GM21367 (cell line): ENCODE measurements around the gene HECA.
"Not testable (repeated sequence)": the region's sequence is repeated elsewhere in the genome, so short reads cannot be mapped to it uniquely, and the experiment has no call there.

Experiments
- ATAC-seq: cut with Tn5 transposase; IDR thresholded peaks from one replicate; pipeline ENCODE4 v1.9.1; 2021; ENCODE audit not compliant: unreplicated experiment

HECA gene

DNA sequence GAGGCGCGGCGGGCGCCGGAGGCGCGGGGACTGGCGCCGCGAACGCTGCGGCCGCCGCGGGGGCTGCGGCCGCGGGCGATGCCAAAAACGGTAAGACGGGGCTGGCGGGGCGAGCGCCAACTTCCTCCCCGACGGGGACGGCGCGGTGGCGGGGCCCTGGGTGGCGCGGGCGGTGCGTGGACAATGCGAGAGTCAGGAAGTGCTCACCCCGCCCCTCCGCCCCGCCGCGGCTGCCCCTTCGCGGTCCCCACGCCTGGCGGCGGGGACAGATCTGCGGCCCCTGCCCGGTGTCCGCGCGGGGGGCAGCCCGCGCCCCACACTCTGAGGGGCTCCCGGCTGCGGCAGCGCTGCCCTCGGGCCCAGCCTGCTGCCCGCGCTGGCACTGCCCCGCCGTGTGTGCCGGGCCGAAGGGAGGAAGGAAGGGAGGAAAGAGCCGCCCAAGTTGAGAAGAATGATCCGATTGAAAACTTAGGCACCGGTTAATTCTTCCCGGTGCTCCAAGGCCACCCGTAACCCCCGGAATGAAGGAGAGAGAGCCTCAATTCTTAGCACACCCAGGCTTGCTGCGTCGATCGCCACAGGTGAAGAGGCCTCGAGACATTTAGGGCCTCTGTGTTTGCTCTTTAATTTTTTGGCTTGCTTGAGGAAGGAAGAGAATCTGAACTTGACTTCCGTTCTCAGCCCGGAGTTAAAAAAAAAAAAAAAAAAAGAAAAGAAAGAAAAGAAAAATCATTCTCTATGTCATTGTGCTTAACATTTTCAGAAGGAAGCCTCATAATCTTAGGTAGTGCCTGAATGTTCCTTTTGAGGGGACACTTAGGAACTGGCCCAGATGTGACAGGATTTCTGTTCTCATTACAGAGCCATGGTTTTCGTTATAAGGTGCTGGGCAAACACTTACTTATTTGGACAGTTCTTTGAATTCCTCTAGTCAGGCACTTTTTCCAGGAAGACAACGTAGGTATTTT, 982 bp downstream of the HECA start:
- ATAC-seq, result peak; percentile 26

DNA sequence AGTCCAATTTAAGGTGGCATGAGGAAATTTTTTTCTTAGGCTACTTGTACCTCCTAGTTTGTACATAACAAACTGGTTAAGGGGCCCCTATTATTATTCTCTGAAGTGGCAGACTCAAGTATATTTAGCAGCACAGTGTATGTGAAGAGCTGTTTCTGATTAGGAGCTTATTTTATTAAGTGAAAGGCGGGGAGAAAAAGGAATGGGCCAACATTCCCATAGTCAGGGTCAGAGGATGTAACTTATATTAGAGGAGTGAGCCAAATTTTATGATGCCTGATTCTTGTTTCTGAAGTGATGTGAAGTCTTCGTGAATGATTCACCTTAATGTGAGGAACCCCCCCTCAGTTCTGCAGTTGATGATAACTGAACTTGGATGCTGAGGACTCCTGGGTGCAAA, 2.8 kb downstream of the HECA start:
- no peak for ATAC-seq

DNA sequence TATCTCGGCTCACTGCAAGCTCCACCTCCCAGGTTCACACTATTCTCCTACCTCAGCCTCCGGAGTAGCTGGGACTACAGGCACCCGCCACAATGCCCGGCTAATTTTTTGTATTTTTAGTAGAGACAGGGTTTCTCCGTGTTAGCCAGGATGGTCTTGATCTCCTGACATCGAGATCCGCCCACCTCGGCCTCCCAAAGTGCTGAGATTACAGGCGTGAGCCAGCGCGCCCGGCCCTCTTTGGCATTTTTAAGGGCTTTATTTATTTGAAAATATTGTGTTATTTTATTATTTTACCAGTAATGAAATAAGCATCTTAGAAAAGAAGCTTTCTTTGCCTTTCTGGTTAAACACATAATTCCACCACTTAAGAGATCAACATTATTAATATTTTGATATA, 6.0 kb downstream of the HECA start:
- not testable (repeated sequence) for ATAC-seq

DNA sequence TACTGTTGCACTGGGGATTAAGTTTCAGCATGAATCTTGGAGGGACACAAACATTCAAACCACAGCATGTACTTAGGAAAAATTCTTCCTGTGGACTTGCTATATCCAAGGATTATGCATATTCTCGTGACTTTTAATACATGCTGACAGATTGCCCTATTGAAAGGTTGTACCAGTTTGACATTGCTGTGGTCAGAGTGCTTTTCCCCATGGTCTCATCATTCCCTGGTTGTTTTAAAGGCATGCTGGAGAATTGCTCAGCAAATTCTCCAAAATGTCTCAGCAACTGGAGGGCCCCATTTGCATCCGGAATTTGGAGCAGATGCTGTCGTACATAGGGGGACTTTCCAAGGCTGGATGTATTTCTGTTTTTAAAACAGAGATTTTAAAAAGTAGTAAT, 7.4 kb downstream of the HECA start:
- ATAC-seq, result no peak

DNA sequence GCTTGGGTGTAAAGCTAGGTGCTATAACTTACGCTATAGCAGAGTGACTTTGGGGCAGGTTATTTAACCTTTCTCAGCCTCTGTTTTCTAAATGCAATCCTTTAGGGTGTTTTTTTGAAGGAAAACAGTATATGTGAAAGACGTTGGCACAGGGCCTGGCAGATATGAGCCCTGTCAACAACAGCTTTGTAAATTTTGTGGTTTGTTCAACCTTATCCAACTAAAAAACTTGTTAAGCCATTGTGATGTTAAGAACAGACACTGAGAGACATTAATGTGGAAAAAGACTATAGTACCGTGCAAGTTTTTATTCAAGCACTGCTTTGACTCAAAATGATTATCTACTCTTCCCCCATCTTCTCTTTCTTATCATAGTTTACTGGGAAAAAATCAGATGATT, 8.2 kb downstream of the HECA start:
- ATAC-seq, result no peak

DNA sequence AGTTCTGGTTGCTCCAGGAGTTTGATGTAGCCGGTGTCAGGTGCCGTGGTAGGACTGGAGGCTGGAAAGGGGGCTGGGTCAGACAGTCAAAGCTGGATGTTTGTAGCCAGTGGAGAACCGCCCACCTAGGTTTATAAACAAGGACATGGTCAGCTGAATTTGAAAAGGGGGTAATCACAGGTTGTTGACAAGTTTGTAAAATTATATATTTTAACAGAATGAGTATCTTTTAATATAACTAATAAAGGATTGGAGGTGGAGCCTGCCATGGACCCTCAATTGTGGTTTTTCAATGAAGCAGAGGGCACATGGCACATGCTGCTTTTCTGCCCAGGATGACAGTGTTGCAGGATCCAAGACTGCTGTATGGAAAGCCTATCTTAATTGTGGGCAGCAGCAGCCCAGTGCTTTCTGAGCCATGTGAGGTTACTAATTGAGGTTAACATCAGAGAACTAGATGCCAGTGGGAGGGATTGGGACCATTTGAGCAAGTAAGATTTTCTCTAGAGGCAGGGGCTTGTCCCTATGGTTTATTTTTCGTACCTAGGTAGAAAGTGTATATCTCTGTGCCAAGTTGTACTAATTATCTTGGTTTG, 9.7 kb downstream of the HECA start:
- no peak for ATAC-seq

DNA sequence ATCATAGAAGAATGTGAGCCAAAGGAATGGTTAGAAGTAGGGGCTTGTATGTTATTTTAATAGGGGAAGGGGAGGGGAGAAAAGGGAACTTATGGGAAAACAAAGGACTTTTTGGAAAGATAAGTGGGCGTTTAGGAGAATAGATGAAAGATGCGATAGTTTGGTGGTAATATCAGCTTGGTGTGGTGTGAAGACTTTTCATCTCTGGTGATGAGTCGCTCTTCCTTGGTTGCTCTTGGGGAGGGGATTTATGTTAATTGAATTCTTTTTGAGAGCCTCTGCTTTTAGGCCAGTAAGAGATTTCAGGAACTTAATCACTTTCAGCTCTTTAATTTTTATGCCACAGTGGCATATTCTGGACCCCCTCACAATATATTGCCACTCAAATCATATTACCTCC, 10.8 kb downstream of the HECA start:
- ATAC-seq, result no peak

DNA sequence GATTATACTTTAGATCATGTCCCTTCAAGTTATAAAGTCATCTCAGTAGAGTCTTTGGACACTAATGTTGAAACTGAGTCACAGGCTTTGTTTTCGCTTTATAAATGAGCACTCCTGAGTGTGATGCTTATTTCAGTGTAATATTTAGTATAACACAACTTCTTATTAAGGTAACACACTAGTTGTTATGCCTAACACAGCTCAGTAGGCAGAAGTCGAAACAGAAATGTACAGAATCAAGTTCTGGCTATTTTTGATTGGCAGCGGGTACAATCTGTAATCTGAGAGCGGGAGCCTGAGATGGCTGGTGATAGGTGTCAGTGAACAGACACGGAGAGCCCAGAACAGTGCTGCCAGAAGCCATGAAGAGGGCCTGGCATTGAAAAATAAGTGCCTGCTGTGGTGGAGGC, 11.4 kb downstream of the HECA start:
- no peak for ATAC-seq

DNA sequence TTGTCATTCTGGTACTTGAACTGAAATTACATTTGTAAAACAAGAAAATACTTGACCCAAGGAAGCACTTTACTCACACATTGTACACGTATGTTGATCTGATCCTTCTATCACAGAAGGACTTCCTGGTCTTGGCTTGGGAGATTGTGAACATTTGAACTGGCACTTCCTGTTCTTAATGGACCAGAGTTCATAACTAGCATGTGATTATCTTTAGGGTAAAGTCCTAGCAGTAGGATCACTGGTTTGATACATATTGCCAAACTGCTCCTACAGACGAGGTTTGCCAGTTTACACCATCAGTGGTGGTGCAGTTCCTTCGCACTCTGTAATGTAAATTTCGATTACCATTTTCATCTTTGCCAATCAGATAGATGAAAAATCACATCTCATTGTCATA, 12.7 kb downstream of the HECA start:
- ATAC-seq, result no peak

DNA sequence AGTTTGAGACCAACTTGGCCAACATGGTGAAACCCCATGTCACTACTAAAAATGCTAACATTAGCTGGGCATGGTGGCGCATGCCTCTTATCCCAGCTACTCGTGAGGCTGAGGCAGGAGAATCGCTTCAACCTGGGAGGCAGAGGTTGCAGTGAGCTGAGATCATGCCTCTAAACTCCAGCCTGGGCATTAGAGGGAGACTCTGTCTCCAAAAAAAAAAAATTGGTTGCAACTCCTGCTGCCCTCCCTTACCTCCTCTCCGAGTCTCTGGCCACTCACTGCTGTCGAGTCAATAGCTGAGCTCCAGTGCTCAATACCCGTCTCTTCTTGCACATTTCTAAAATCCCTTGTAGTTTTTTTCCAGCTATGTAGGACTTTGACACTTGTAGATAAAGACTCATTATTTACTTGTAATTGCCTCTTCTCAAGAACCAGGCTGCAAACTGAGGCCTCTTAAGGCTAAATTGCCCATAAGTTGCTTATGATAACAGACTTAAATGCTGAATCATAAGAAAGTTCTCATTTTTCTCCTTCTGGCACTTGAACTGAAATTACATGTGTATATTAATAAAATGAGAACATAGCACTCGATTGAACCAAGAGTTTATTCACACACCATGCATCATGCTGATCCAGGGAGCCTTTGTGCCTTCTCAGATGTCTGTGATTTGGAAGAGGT, 13.8 kb downstream of the HECA start:
- ATAC-seq, result no peak

DNA sequence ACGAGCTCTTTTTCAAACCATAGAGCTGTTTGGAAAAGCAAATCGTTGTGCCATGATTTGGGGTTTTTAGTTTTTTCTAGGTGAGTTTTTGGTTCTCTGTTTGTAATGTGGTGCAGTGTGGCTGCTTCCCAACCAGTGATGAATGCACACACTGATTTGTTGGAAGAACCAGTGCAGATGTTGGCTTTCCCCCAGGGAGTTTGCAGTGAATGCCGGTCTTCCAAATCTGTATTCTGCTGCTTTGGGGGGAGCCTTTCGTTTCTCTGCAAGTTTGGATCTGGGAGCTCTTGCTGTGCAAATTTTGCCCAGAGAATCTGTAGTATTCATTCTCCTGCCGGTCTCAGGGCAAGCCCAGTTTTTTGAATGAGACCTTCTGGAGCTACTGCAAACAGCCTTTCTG, 14.5 kb downstream of the HECA start:
- no peak for ATAC-seq

DNA sequence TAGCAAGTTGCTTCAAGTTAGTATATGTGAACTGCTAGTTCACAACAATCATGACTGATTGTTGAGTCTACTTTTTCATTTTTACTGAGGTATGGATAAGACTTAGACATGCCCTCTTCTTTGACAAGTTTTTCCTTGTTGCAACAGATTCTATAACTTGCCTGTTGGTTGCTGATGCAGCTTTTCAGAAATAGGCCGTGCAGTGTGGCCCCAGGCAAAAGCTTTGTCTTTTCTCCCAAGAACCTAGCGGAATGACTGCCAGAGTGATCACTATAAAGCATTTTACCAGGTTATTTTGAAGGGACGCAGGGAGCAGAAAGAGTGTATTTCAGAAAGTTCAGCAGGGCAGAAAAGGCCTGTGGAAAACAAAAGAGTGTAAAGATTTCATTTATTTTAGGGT, 16.0 kb downstream of the HECA start:
- no peak for ATAC-seq

DNA sequence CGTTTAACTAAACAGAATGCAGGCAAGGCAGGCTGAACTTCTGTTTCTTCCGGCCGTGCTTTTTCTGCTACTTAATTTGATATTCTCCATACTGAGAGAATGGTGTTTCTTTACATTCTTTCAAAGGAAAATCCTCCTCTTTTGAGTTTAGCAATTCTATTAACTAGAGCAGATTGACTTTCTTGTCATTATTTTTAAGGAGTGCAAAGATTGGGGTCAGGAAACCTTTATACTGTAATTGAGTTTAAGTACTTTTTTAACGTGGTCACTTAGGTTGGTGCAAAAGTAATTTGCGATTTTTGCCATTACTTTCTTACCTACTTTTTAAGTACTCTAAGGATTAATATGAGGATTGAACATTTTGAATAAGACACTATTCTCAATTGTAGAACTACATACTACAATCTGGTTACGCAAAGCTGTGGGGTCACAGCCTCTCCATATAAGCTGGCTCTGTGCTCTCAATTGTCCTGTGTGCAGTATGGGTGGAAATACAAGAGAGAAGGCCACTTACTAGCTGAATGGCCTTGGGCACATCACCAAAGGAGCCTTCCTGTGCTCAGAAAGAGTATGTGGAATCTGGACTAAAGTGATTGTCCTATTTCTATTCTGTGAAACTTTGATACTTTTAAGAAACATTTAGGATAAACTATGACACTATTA, 16.7 kb downstream of the HECA start:
- no peak for ATAC-seq

DNA sequence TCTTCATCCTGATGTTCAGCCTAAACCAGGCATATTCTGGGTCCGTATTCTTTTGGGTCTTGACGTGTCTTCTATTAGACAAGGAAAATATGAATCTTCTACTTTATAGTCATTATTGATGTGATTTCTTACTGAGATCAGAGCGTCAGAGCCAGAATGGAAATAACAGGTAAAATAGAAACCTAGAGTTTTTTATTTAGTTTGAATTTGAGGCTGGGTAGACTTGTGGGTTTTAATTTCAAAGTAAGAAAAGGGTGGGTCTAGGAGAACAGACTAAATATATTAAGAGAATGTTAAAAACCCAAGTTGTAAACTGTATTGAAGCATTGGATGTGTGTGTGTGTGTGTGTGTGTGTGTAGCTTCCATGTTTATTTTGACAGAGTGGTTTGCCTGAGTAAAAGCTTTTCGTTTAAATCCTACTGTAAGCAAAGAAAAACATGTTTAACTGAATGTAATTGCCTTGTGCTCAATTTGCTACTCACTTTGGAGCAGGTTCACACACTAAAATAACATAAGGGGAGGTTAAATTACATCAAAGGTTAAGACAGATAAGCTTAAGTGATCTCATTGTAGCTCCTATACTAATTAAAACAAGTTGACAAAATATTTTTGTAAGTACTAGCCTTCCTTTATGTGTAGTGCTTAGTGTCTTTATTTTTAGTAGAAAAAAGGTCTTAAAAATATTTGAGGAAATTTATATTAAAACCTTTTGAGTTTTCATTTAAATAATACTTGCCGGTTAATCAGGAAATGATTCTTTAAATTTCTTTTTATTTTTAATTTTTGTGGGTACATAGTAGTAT, 17.4 kb downstream of the HECA start:
- no peak for ATAC-seq

DNA sequence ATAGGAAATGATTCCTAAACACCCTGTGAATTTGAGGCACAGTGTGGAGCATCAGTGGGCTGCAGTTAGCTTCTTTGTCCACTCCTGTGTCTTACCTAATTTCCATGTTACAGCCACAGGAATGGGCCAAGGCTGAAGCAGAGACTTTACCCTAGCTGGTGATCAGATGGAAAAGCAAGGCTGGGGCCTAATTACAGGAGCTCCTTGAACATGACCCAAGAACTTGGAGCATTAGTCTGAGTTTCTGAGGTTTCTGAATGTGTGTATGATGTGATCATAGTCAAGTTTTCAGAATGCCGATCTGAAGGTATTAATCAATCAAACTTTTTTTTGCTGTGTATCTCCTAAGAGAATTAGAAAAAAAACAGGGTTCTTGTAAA, 18.0 kb downstream of the HECA start:
- ATAC-seq, result no peak

DNA sequence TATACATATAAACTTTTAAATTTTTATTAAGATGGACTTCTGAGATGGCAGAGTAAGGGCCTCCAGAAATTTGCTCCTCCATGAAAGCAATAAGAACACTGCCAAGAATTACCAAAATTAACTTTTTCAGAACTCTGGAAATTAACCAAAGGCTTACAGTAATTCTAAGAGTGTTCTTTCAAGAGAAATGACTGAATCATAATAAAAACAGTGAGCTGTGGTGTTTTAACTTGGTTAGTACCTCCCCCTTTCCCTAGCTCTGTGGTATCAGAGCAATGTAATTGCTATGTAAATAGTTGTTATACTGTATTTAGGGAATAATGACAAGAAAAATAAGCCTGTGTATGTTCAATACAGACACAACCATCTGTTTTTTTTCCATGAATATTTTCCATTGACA, 19.0 kb downstream of the HECA start:
- ATAC-seq, result no peak

DNA sequence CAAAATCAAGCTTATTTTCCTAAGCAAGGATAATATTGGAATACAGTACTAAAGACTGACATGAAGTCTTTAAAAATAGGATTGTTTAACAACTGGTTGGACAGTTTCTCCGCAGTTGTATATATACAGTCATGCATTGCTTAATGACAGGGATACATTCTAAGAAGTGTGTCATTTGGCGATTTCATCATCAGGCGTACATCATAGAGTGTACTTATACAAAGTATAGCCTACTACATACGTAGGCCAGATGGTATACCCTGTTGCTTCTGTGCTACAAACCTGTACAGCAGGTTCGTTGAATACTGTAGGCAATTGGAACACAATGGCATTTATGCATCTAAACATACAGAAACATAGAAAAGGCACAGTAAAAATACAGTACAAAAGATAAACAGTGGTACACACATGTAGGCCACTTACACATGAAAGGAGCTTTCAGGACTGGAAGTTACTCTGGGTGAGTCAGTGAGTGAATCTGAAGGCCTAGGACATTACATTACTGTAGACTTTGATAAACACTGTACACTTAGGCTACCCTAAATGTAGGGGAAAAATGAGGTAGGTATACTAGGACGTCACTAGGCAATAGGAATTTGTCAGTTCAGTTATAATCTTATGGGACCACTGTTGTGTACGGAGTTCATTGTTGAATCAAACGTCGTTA, 20.1 kb downstream of the HECA start:
- no peak for ATAC-seq

DNA sequence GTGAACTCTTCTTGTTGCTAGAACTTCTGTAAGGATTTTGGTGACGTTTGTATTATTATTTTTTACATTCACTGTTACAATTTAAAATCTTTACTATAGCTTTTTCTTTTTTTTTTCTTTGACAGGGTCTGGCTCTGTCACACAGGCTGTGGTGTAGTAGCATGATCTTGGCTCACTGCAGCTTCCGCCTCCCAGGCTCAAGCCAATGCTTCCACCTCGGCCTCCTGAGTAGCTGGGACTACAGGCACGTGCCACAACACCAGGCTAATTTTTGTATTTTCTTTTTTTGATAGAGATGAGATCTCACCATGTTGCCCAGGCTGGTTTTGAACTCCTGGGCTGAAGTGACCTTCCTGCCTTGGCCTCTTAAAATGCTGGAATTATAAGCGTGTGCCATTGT, 21.2 kb downstream of the HECA start:
- no peak for ATAC-seq

DNA sequence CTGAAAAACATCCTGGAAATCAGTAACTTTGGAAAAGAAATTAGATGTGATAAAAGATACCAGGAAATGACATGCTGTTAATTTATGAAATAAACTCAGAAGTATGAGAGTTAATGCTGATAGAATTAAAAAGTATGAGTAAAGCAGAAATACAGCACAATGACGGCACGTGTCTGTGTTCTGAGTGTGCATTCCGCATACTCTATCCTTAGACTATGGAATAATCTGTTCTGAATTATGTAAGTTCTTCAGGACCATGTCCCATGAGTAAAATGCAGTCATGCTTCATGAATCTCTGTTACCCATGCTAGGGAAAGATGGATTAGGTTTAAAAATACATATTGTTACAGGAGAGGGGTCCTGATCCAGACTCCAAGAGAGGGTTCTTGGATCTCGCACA, 21.7 kb downstream of the HECA start:
- ATAC-seq, result no peak

DNA sequence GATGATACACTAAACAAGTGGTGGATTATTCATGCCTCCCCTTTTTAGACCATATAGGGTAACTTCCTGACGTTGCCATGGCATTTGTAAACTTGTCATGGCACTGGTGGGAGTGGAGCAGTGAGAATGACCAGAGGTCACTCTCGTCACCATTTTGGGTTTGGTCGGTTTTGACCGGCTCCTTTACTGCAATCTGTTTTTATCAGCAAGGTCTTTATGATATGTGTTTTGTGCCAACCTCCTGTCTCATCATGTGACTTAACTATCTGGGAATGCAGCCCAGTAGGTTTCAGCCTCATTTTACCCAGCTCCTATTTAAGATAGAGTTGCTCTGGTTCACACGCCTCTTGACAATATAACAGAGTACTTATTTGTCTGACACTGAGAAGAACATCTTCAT, 22.2 kb downstream of the HECA start:
- not testable (repeated sequence) for ATAC-seq
